Renal cortex interstitium (tissue), 11 donors: ENCODE data around the gene MICAL3. TPM values are rescaled to one million over a fixed set of nuclear protein-coding genes. Genes with fewer than 3 reads are reported as not detected.

Source experiments
- DNase-seq, 11 donors: peaks; one replicate each; pipeline ENCODE4 v3.0.0-alpha.2; 2013; ENCODE audit warnings: low read depth in 9 of 11, low spot score in 4 of 11; ENCODE audit errors: extremely low read depth in 1 of 11
- polyA plus RNA-seq, 3 donors: library from polyadenylated mRNA; unstranded; fragments of 120-200 nt; gene quantifications; one replicate each; pipeline ENCODE4 v1.2.1, GENCODE V29; 2013; ENCODE audit not compliant: insufficient read length in 3 of 3

MICAL3 gene
- polyA plus RNA-seq, 3 donors = 30.9 to 40.3 (median 32.8) TPM

- no peak for DNase-seq
Observed at GRCh38 chr22:17748555-17749353, 275.6 kb downstream of the MICAL3 start.

DNA sequence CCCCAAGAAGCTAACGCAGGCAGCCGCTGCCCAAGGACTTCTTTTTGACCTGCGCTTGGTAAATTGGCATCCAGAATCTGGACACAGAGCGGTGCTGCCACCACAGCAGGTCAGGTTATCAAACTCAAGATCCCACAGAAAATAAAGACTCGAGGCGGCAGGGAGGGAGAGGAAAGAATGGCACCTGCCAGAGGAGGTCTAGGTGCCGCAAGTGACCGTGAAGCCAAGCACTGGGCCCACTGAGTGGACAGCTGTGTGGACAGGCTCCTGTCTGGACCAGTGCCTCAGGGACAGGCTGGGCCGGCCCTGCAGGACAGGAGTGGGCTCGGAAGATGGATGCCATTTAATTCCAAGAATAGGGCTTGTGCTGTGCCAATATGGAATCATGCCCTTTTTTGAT, 277.4 kb downstream of the MICAL3 start:
- DNase-seq = no peak

DNA sequence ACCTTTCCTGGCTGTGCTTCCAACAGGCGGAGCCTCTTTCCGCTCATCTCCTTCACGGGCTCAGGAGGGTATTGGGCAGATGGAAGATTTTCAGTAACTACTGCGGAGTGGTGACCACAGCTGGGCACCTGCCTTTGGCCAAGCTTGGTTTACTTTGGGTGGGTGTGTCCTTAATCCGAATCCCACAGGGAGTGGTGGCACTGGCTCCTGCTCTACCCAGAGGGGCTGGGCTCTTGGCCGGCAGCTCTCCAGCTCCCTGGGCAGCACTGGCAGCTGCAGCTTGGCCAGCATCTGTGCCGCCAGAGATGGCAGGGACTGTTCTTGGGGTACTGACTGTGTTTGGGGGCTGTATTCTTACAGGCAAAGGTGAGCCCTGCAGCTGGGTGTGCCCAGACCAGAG, 279.9 kb downstream of the MICAL3 start:
- DNase-seq = no peak

GRCh38 chr22:17743661-17744411, 280.5 kb downstream of the MICAL3 start:
- DNase-seq = no peak

- peak; percentile 44 to 71 (median 53) for DNase-seq
Observed at GRCh38 chr22:17742527-17742902, 281.8 kb downstream of the MICAL3 start.

- no peak for DNase-seq
Observed at GRCh38 chr22:17741866-17742526, 282.4 kb downstream of the MICAL3 start.

DNA sequence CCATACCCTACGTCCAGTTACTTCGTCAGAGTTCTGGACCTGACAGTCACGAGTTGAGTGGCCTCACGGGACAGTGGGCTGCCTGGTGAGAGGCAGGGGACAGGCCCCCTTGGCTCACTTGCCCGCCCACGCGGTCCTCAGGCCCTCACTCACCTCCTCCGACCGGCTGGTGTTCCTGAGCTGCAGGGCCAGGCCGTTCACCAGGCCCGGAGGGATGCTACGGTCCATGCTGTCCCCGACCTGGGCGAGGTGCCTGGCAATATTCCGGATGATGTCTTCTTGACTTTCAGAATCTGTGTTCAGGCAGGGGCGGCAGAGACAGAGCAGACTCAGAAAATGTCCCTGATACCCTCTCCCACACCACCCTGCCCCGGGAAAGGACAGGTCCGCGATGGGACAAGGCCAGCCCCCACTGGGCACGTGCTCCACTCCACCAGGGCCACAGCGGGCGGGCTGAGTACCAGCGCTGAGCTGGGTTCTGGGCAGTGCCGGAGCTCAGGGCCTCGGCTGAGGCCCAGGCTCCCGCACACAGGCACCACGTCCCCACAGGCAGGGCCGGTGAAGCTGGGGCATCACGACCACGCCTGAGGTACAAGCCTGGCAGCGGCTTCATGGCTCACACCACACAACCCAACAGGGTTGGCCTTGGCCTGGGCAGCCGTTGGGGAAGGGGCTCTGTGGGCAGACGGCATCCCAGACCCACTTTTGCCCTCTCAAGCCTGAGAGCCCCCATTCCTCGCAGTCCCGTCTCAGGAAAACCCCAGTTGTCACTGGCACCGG, 285.0 kb downstream of the MICAL3 start:
- no peak for DNase-seq

- DNase-seq = no peak
Observed at GRCh38 chr22:17738386-17739128, 285.8 kb downstream of the MICAL3 start.

Other genes with a start within 250 kb of the MICAL3 start
- 10 to 100 TPM; 30.5 to 35.6 (median 34.0) TPM for gene PEX26, start 53.4 kb upstream of the MICAL3 start, polyA plus RNA-seq
- gene TUBA8, start 86.2 kb upstream of the MICAL3 start, polyA plus RNA-seq = 1 to 10 TPM; 2.8 to 4.1 (median 2.9) TPM
- gene USP18, start 125.6 kb upstream of the MICAL3 start, polyA plus RNA-seq = 1 to 10 TPM; 6.5 to 7.4 (median 7.4) TPM